ENCODE data around the gene B3GNT3. TPM values are rescaled to one million over a fixed set of nuclear protein-coding genes. Genes with fewer than 3 reads are reported as not detected.

Gene B3GNT3
- total and polyA plus RNA-seq, 9 of the 15 experiments (the other 6 are each of a cell fraction or from before 2014, with no cell fraction given) = 0.06 to 0.11 (median 0.07) TPM; not detected in 6

DNA sequence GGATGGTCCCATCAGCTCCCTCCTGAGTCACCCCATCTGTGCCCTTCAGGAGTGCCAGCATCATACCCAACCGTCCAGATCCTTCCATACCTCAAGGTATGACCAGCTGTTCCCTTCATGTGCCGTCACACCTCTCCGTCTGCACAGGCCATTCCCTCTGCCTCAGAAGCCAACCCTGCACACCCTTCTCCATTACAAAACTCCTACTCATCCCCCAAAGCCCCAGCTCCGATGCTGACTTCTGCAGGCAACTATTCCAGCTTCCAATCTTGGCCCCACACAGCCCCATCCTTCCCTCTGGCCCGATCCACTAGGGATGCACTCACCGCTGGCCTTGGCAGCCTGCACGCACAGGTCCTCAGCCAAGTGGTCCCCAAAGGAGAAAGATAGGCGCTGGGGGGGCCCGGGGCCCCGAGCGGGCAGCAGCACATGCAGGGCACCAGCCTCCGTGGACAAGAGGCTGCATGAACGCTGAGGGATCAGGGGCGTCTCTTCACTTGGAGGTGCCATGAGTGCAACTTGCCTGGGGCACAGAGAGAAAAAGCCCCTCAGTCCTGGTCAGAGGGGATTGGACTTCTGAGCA is 49.1 kb downstream of the B3GNT3 start:
- H3K9me1 ChIP-seq (ENCODE audit: control insufficient read depth, insufficient read depth, low read length) = peaks cover 4% of the 10 kb centered on the region
- 54% methylated on average over 8 of the region's 14 CpGs for WGBS (ENCODE audit: insufficient coverage, low coverage, missing lambda C conversion rate)
- in situ Hi-C loops (cut with MboI) (no loop called here), intact Hi-C loops (cut with micrococcal nuclease) (no loop called here)
- ATAC-seq (no peak), DNase-seq (ENCODE audit: extremely low read depth in 1 of 4, low spot score in 3 of 4) (no peak), FAIRE-seq (no peak)
- no peak for TF ChIP-seq BDP1 (IDR thresholded peaks at IDR 0.05; ENCODE audit: insufficient read depth, insufficient read length)
- no peak for TF ChIP-seq ZBTB7A (IDR thresholded peaks at IDR 0.05; ENCODE audit: borderline replicate concordance, control insufficient read depth, low read depth, low read length)
- no peak for TF ChIP-seq NEUROD1 (IDR thresholded peaks at IDR 0.05; ENCODE audit: borderline replicate concordance, low read depth, low read length, partially characterized antibody)
- TF ChIP-seq, protein P1, sequence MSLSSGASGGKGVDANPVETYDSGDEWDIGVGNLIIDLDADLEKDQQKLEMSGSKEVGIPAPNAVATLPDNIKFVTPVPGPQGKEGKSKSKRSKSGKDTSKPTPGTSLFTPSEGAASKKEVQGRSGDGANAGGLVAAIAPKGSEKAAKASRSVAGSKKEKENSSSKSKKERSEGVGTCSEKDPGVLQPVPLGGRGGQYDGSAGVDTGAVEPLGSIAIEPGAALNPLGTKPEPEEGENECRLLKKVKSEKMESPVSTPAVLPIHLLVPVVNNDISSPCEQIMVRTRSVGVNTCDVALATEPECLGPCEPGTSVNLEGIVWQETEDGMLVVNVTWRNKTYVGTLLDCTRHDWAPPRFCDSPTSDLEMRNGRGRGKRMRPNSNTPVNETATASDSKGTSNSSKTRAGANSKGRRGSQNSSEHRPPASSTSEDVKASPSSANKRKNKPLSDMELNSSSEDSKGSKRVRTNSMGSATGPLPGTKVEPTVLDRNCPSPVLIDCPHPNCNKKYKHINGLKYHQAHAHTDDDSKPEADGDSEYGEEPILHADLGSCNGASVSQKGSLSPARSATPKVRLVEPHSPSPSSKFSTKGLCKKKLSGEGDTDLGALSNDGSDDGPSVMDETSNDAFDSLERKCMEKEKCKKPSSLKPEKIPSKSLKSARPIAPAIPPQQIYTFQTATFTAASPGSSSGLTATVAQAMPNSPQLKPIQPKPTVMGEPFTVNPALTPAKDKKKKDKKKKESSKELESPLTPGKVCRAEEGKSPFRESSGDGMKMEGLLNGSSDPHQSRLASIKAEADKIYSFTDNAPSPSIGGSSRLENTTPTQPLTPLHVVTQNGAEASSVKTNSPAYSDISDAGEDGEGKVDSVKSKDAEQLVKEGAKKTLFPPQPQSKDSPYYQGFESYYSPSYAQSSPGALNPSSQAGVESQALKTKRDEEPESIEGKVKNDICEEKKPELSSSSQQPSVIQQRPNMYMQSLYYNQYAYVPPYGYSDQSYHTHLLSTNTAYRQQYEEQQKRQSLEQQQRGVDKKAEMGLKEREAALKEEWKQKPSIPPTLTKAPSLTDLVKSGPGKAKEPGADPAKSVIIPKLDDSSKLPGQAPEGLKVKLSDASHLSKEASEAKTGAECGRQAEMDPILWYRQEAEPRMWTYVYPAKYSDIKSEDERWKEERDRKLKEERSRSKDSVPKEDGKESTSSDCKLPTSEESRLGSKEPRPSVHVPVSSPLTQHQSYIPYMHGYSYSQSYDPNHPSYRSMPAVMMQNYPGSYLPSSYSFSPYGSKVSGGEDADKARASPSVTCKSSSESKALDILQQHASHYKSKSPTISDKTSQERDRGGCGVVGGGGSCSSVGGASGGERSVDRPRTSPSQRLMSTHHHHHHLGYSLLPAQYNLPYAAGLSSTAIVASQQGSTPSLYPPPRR (CRISPR knock-in tag; IDR thresholded peaks at IDR 0.05; ENCODE audit: borderline replicate concordance) = no peak
- no peak for TF ChIP-seq E4F1 (CRISPR knock-in tag; IDR thresholded peaks at IDR 0.05; ENCODE audit: borderline replicate concordance)
- no peak for TF ChIP-seq MAZ (CRISPR knock-in tag; conservative IDR thresholded peaks at IDR 0.05 in 1 of 2, IDR thresholded peaks at IDR 0.05 in 1 of 2)
- TF ChIP-seq, protein P2, sequence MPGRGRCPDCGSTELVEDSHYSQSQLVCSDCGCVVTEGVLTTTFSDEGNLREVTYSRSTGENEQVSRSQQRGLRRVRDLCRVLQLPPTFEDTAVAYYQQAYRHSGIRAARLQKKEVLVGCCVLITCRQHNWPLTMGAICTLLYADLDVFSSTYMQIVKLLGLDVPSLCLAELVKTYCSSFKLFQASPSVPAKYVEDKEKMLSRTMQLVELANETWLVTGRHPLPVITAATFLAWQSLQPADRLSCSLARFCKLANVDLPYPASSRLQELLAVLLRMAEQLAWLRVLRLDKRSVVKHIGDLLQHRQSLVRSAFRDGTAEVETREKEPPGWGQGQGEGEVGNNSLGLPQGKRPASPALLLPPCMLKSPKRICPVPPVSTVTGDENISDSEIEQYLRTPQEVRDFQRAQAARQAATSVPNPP (IDR thresholded peaks at IDR 0.05; ENCODE audit: borderline replicate concordance, insufficient read depth, insufficient read length) = no peak
- no peak for TF ChIP-seq MYNN (IDR thresholded peaks at IDR 0.05)
- no peak for TF ChIP-seq MYNN (CRISPR knock-in tag; IDR thresholded peaks at IDR 0.05)
- H3K27me3 ChIP-seq (ENCODE audit: control insufficient read depth in 2 of 2, insufficient read depth in 2 of 2, low read length in 2 of 2) = 0 out of 5 replicates have a peak, but pooled peaks cover 3 to 8% of the 10 kb centered on the region in 2 experiments
- H3K27ac ChIP-seq (ENCODE audit: extremely low read depth, low read depth, low read length) = no peak overlapping the region
- peaks cover 10% of the 10 kb centered on the region; the same call in 2 of the 3 replicates for H3K79me2 ChIP-seq (ENCODE audit: control insufficient read depth, insufficient read depth, low read length)
- no peak overlapping the region for H3K4me3 ChIP-seq
- no peaks in the 10 kb centered on the region for H3K36me3 ChIP-seq (ENCODE audit: control insufficient read depth, insufficient read depth, low read length)
- peak overlapping the region in 1 of 2 experiments; percentile 71; a peak in 2 of 4 replicates for H3K9ac ChIP-seq (ENCODE audit: insufficient read depth in 1 of 2, low read depth in 2 of 2, low read length in 2 of 2)
- ChIA-PET CTCF (ENCODE audit: low intra/inter-chr PET ratio) (no interaction called here), POLR2A (interaction anchor here (0.6 to 3.6 kb wide), 2 partner anchors 16 to 108 kb away, joined by 3 to 22 read pairs; partner anchors contain the start of gene RPL18A)
- H3K4me1 ChIP-seq (replicated peaks in 1 of 2; ENCODE audit: control insufficient read depth in 2 of 2, insufficient read depth in 2 of 2, low read length in 2 of 2) = peaks cover 0 to 46% of the 10 kb centered on the region in 2 experiments; a peak in 3 of 5 replicates
- no peak overlapping the region for H2AFZ ChIP-seq (ENCODE audit: low read depth, low read length)
- no peaks in the 10 kb centered on the region for H4K20me1 ChIP-seq (replicated peaks; ENCODE audit: control insufficient read depth, insufficient read depth, low read length)
- H3K9me3 ChIP-seq (replicated peaks; ENCODE audit: control insufficient read depth, insufficient read depth, low read depth, low read length) = no peaks in the 10 kb centered on the region
- H3K4me2 ChIP-seq (ENCODE audit: insufficient read depth, low read length) = no peak overlapping the region
- no TSS peak for BruUV-seq (replicated peaks)

All from K562 (cell line).